ENCODE results near the gene HOXD3.

HOXD3 gene

GRCh38 chr2:176173567-176174381 is 16.7 kb downstream of the HOXD3 start:
- in situ Hi-C loops (cut with HindIII; ENCODE audit: low sequenced_read_pairs): no loop called here

- in situ Hi-C loops (cut with HindIII; ENCODE audit: low sequenced_read_pairs): no loop called here
Measured at GRCh38 chr2:176174382-176174823, 17.3 kb downstream of the HOXD3 start.

GRCh38 chr2:176174824-176175708 is 18.0 kb downstream of the HOXD3 start:
- in situ Hi-C loops (cut with HindIII; ENCODE audit: low sequenced_read_pairs): no loop called here

- in situ Hi-C loops (cut with HindIII; ENCODE audit: low sequenced_read_pairs): no loop called here
Measured at GRCh38 chr2:176175709-176176607, 18.9 kb downstream of the HOXD3 start.

- in situ Hi-C loops (cut with HindIII; ENCODE audit: low sequenced_read_pairs): no loop called here
Measured at GRCh38 chr2:176177580-176178037, 20.5 kb downstream of the HOXD3 start.

- in situ Hi-C loops (cut with HindIII; ENCODE audit: low sequenced_read_pairs): no loop called here
Measured at GRCh38 chr2:176178038-176178756, 21.1 kb downstream of the HOXD3 start.

- in situ Hi-C loops (cut with HindIII; ENCODE audit: low sequenced_read_pairs): no loop called here
Measured at GRCh38 chr2:176178757-176179295, 21.7 kb downstream of the HOXD3 start.

- in situ Hi-C loops (cut with HindIII; ENCODE audit: low sequenced_read_pairs): no loop called here
Measured at GRCh38 chr2:176181551-176181950, 24.4 kb downstream of the HOXD3 start.

GRCh38 chr2:176182671-176183070 is 25.6 kb downstream of the HOXD3 start:
- in situ Hi-C loops (cut with HindIII; ENCODE audit: low sequenced_read_pairs): no loop called here

- in situ Hi-C loops (cut with HindIII; ENCODE audit: low sequenced_read_pairs): no loop called here
Measured at GRCh38 chr2:176184749-176185148, 27.6 kb downstream of the HOXD3 start.

- in situ Hi-C loops (cut with HindIII; ENCODE audit: low sequenced_read_pairs): no loop called here
Measured at GRCh38 chr2:176186024-176186423, 28.9 kb downstream of the HOXD3 start.

GRCh38 chr2:176187200-176187898 is 30.2 kb downstream of the HOXD3 start:
- in situ Hi-C loops (cut with HindIII; ENCODE audit: low sequenced_read_pairs): no loop called here

- in situ Hi-C loops (cut with HindIII; ENCODE audit: low sequenced_read_pairs): no loop called here
Measured at GRCh38 chr2:176187899-176188773, 31.0 kb downstream of the HOXD3 start, which contains the start of gene HOXD1. Gene HOXD1, plus strand, starts transcription at chr2:176188668. Its CDS starts 134 bp downstream, at chr2:176188802.

- in situ Hi-C loops (cut with HindIII; ENCODE audit: low sequenced_read_pairs): no loop called here
Measured at GRCh38 chr2:176188774-176189680, 31.9 kb downstream of the HOXD3 start.

GRCh38 chr2:176189681-176190641 is 32.9 kb downstream of the HOXD3 start:
- in situ Hi-C loops (cut with HindIII; ENCODE audit: low sequenced_read_pairs): loop anchor here (5.0 kb wide), 1 partner anchor 43 kb away; no protein-coding TSS in a partner anchor

GRCh38 chr2:176192351-176192750 is 35.2 kb downstream of the HOXD3 start:
- in situ Hi-C loops (cut with HindIII; ENCODE audit: low sequenced_read_pairs): loop anchor here (5.0 kb wide), 1 partner anchor 45 kb away; no protein-coding TSS in a partner anchor

All from endothelial cell of hepatic sinusoid (primary cell).